Natural killer cell (primary cell): ENCODE results near the gene WDR35. TPM values are rescaled to one million over a fixed set of nuclear protein-coding genes. Genes with fewer than 3 reads are reported as not detected.

ENCODE experiments used
- ATAC-seq, 3 donors: fragments of 150-1000 bp in 2 of 3; fragments of 200-7000 bp in 1 of 3; cut with Tn5 transposase; 1 replicate in 1 of 3; 2 replicates in 2 of 3; pipeline ENCODE4 v1.10.0; 2021; ENCODE audit warnings: mild to moderate bottlenecking in 2 of 3, moderate library complexity in 2 of 3
- DNase-seq, 2 donors: peaks; one replicate each; pipeline versions ENCODE4 v3.0.0 to v3.0.0-alpha.2; 2013 to 2021; ENCODE audit warnings: mixed read lengths in 1 of 2
- H3K27ac ChIP-seq: one replicate; pipeline ENCODE4 v1.5.1; 2013; ENCODE audit warnings: mild to moderate bottlenecking, low read length
- H3K27me3 ChIP-seq: one replicate; pipeline ENCODE4 v1.6.1; 2013; ENCODE audit warnings: low read length; ENCODE audit not compliant: control insufficient read depth, insufficient read depth
- H3K36me3 ChIP-seq: one replicate; pipeline ENCODE4 v1.6.1; 2013; ENCODE audit warnings: low read length; ENCODE audit not compliant: control insufficient read depth, insufficient read depth
- H3K4me1 ChIP-seq: one replicate; pipeline ENCODE4 v1.6.1; 2013; ENCODE audit warnings: low read length; ENCODE audit not compliant: control insufficient read depth, insufficient read depth
- H3K4me3 ChIP-seq: one replicate; pipeline ENCODE4 v1.5.1; 2013; ENCODE audit warnings: low read length
- H3K9me3 ChIP-seq: one replicate; pipeline ENCODE4 v1.6.1; 2013; ENCODE audit warnings: low read length; ENCODE audit not compliant: control insufficient read depth, insufficient read depth
- H3K27ac Mint-ChIP-seq, 2 donors: one replicate each; pipeline ENCODE4 v1.8.0; 2022; ENCODE audit warnings: mild to moderate bottlenecking in 2 of 2, mixed read lengths in 2 of 2, moderate library complexity in 1 of 2
- H3K27me3 Mint-ChIP-seq, 2 donors: one replicate each; pipeline ENCODE4 v1.8.0; 2022; ENCODE audit warnings: low read depth in 2 of 2, mixed read lengths in 2 of 2
- H3K36me3 Mint-ChIP-seq: one replicate; pipeline ENCODE4 v1.8.0; 2022; ENCODE audit warnings: mixed read lengths
- H3K4me1 Mint-ChIP-seq, 2 donors: one replicate each; pipeline ENCODE4 v1.8.0; 2022; ENCODE audit warnings: mixed read lengths in 2 of 2
- H3K4me3 Mint-ChIP-seq: one replicate; pipeline ENCODE4 v1.8.0; 2022; ENCODE audit warnings: mild to moderate bottlenecking, moderate library complexity, mixed read lengths
- H3K9me3 Mint-ChIP-seq, 2 donors: one replicate each; pipeline ENCODE4 v1.8.0; 2022; ENCODE audit warnings: mixed read lengths in 2 of 2
- CTCF ChIP-seq: fragments of 200-600 bp; IDR thresholded peaks from one replicate; pipeline ENCODE4 v1.8.0; 2022; ENCODE audit warnings: antibody characterized with exemption
- WGBS: methylation state at CpG from one replicate; pipeline ENCODE4 v1.1.7; 2013; ENCODE audit warnings: missing lambda C conversion rate; ENCODE audit not compliant: insufficient coverage; 5-methylcytosine and 5-hydroxymethylcytosine counted together
- intact Hi-C: fragments of 100-400 bp; cut with micrococcal nuclease; formaldehyde crosslinking; loops from one replicate; pipeline ENCODE4 v1.14.2; 2022
- total RNA-seq, 4 donors: library from RNA; stranded (reverse); fragments of 120-200 nt in 1 of 4; gene quantifications; one replicate each; pipeline versions ENCODE4 v1.2.3 to v1.2.4, GENCODE V29; 2013 to 2022

The WDR35 gene
- total RNA-seq, 3 donors from 2014 or later (not counting 1 experiment from before 2014, with no cell fraction given), result 5.8 to 8.3 (median 7.7) TPM

- peaks cover 10% of the 10 kb centered on the region for H3K9me3 ChIP-seq
These were observed 28.8 kb upstream of the WDR35 start for GRCh38 chr2:20018601-20019152.

GRCh38 chr2:20016346-20016745, 26.4 kb upstream of the WDR35 start:
- Histone ChIP-seq H3K27me3 (peaks cover 18% of the 10 kb centered on the region), H3K4me3 (no peak overlapping the region), H3K27ac (no peak overlapping the region), H3K9me3 (peaks cover 8% of the 10 kb centered on the region), H3K4me1 (peaks cover 10% of the 10 kb centered on the region), H3K36me3 (no peaks in the 10 kb centered on the region)
- ATAC-seq (no peak), DNase-seq (no peak)
- H3K4me1 Mint-ChIP-seq, result peaks cover 7 to 10% of the 10 kb centered on the region in 2 donors
- H3K27me3 Mint-ChIP-seq, result peaks cover 24 to 29% of the 10 kb centered on the region in 2 donors
- H3K4me3 Mint-ChIP-seq, result no peak overlapping the region
- no peak overlapping the region for H3K27ac Mint-ChIP-seq
- H3K36me3 Mint-ChIP-seq, result no peaks in the 10 kb centered on the region
- no peaks in the 10 kb centered on the region for H3K9me3 Mint-ChIP-seq
- intact Hi-C loops, result loop anchor here (5.0 kb wide), 1 partner anchor 59 kb away; no protein-coding TSS in a partner anchor
- TF ChIP-seq CTCF, result no peak

More at GRCh38 chr2:20018601-20019152, 28.8 kb upstream of the WDR35 start:
- DNase-seq (no peak), ATAC-seq (no peak)
- Mint-ChIP-seq H3K4me3 (no peak overlapping the region), H3K4me1 (no peaks in the 10 kb centered on the region), H3K27ac (no peak overlapping the region), H3K36me3 (no peaks in the 10 kb centered on the region), H3K27me3 (peaks cover 8 to 15% of the 10 kb centered on the region in 2 donors), H3K9me3 (peaks cover 2 to 7% of the 10 kb centered on the region in 2 donors)
- Histone ChIP-seq H3K4me1 (no peaks in the 10 kb centered on the region), H3K36me3 (no peaks in the 10 kb centered on the region), H3K4me3 (no peak overlapping the region), H3K27ac (no peak overlapping the region), H3K27me3 (peaks cover under 1% of the 10 kb centered on the region)
- 100% methylated on average over 1 of the region's 2 CpGs for WGBS
- TF ChIP-seq CTCF, result no peak
- intact Hi-C loops, result loop anchor here (5.0 kb wide), 1 partner anchor 61 kb away; no protein-coding TSS in a partner anchor

GRCh38 chr2:20015482-20016083, 25.7 kb upstream of the WDR35 start:
- DNase-seq (peak in 1 of 2 donors; percentile 69), ATAC-seq (peak; percentile 54 to 62 (median 54))
- Histone ChIP-seq H3K27ac (no peak overlapping the region), H3K4me1 (peaks cover 10% of the 10 kb centered on the region), H3K36me3 (no peaks in the 10 kb centered on the region), H3K9me3 (no peaks in the 10 kb centered on the region), H3K4me3 (no peak overlapping the region), H3K27me3 (peaks cover 20% of the 10 kb centered on the region)
- Mint-ChIP-seq H3K9me3 (no peaks in the 10 kb centered on the region), H3K36me3 (no peaks in the 10 kb centered on the region), H3K4me3 (no peak overlapping the region), H3K4me1 (peaks cover 7 to 10% of the 10 kb centered on the region in 2 donors), H3K27me3 (peaks cover 28 to 36% of the 10 kb centered on the region in 2 donors), H3K27ac (no peak overlapping the region)
- TF ChIP-seq CTCF, result peak; percentile 66
- intact Hi-C loops, result loop anchor here (1.0 to 5.0 kb wide), 2 partner anchors 58 to 83 kb away; no protein-coding TSS in a partner anchor
- WGBS, result 24% methylated on average over 2 of the region's 2 CpGs
